AG04450 (cell line): ENCODE results near the gene ZNF518A. TPM values are rescaled to one million over a fixed set of nuclear protein-coding genes. Genes with fewer than 3 reads are reported as not detected.

Experiments used
- CTCF ChIA-PET: fragments of 300-600, 350-600 bp; formaldehyde crosslinking; extraction: SDS; loops from one replicate; lab custom pipeline; 2022; ENCODE audit warnings: antibody characterized with exemption, inconsistent platforms; lab: Charles Lee
- POLR2A ChIA-PET: fragments of 350-600 bp; formaldehyde crosslinking; extraction: SDS; loops from one replicate; lab custom pipeline; 2021; ENCODE audit warnings: antibody characterized with exemption, inconsistent platforms; lab: Yijun Ruan, JAX
- DNase-seq: peaks from one replicate; pipeline ENCODE4 v3.0.0-alpha.2; 2011; ENCODE audit warnings: low read depth, low spot score
- H3K27ac ChIP-seq: one replicate; pipeline ENCODE4 v1.5.1; 2012; ENCODE audit warnings: low read depth, low read length, control low read depth
- H3K27me3 ChIP-seq: one replicate; pipeline ENCODE4 v1.6.0; 2012; ENCODE audit warnings: low read length; ENCODE audit not compliant: control insufficient read depth, insufficient read depth
- H3K4me3 ChIP-seq: 2 replicates; pipeline ENCODE4 v1.5.1; 2011; ENCODE audit warnings: mild to moderate bottlenecking, low read depth, low read length, control low read depth
- H3K9me3 ChIP-seq: 2 replicates; pipeline ENCODE4 v1.5.1; 2012; ENCODE audit warnings: low read length; ENCODE audit not compliant: control insufficient read depth, insufficient read depth
- polyA minus RNA-seq: library from RNA; depleted of rRNA, polyadenylated mRNA; stranded (reverse); fragments of >200 nt; gene quantifications from 2 replicates; pipeline ENCODE4 v1.2.3, GENCODE V29; 2011; rRNA and poly(A)+ RNA removed
- polyA plus RNA-seq: library from polyadenylated mRNA; depleted of rRNA; stranded (reverse); fragments of >200 nt; gene quantifications from 2 replicates; pipeline ENCODE4 v1.2.3, GENCODE V29; 2011; rRNA removed
- TF ChIP-seq, protein P1 (sequence below): IDR thresholded peaks from 2 replicates; pipeline ENCODE4 v1.5.1; 2011; ENCODE audit warnings: low read depth, low read length, control low read depth, inconsistent platforms

The ZNF518A gene, protein sequence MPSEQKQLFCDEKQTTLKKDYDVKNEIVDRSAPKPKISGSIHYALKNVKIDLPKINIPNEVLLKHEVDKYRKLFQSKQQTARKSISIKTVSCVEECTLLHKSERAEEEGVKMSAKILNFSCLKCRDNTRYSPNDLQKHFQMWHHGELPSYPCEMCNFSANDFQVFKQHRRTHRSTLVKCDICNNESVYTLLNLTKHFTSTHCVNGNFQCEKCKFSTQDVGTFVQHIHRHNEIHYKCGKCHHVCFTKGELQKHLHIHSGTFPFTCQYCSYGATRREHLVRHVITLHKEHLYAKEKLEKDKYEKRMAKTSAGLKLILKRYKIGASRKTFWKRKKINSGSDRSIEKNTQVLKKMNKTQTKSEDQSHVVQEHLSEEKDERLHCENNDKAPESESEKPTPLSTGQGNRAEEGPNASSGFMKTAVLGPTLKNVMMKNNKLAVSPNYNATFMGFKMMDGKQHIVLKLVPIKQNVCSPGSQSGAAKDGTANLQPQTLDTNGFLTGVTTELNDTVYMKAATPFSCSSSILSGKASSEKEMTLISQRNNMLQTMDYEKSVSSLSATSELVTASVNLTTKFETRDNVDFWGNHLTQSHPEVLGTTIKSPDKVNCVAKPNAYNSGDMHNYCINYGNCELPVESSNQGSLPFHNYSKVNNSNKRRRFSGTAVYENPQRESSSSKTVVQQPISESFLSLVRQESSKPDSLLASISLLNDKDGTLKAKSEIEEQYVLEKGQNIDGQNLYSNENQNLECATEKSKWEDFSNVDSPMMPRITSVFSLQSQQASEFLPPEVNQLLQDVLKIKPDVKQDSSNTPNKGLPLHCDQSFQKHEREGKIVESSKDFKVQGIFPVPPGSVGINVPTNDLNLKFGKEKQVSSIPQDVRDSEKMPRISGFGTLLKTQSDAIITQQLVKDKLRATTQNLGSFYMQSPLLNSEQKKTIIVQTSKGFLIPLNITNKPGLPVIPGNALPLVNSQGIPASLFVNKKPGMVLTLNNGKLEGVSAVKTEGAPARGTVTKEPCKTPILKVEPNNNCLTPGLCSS (N-terminal part only)
- polyA plus RNA-seq (5.7 and 9.1 TPM in 2 replicates), polyA minus RNA-seq (4.7 and 9.9 TPM in 2 replicates)

DNA sequence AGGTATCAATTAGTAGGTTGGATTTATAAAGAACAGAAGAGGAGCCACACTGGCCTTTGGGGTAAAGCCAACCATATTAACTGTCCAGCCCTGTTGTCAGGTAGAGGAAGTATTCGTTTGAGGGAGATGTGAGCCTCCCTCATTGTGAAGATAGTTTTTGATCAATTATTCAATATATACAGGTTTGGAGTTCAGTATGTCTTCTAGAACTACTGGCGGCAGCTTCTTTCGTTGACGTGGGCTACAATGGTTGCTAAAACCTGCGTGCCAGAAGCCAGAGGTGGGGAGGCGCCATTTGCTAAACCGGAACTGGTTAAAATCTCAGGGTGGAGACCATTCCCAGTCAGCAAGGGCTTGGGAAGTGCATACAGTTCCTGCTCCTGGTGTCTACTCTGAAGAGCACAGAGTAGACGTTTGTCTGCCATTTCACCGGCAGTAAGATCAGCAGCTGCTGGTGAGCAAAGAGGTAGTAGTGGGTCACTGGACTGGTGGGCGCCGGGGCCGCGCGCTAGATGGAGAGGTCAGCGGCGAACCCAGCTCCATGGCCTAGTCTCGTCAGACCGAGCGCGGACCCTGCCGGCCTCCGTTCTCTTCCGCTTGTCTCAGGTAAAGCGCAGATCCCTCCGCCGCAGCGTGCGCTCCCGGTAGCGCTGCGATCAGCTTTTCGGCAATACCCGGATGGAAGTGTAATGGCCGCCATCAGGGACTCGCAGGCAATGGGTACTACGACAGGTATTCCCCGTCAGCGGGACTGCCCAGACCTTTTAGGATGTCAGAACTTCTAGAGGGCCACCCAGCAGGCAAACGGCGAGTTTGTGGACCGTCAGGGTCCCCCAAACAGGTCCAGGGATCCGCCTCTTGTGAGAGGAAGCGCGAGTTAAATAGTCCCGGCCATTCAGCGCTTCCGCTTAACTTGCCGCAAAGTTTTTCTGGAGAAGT lies at the start of gene ZNF518A:
ZNF518A (plus strand) TSS at position 911 of the 939 bp plus-strand sequence. CDS start 26,026 bp downstream, outside the sequence.
- POLR2A ChIA-PET = interaction anchor here (0.6 to 2.1 kb wide), 10 partner anchors 10 to 384 kb away, joined by 3 to 56 read pairs (median 5); partner anchors contain the start of genes CCNJ and TLL2
- Histone ChIP-seq H3K27ac (peak within 1 kb of the TSS; percentile 98), H3K9me3 (no peaks in the 10 kb centered on the region), H3K4me3 (peak within 1 kb of the TSS; percentile 80), H3K27me3 (no peaks in the 10 kb centered on the region)
- CTCF ChIA-PET = interaction anchor here (0.6 to 1.6 kb wide), 7 partner anchors 42 to 436 kb away, joined by 3 to 7 read pairs (median 4); partner anchors contain the start of gene TCTN3
- TF ChIP-seq, protein P1, sequence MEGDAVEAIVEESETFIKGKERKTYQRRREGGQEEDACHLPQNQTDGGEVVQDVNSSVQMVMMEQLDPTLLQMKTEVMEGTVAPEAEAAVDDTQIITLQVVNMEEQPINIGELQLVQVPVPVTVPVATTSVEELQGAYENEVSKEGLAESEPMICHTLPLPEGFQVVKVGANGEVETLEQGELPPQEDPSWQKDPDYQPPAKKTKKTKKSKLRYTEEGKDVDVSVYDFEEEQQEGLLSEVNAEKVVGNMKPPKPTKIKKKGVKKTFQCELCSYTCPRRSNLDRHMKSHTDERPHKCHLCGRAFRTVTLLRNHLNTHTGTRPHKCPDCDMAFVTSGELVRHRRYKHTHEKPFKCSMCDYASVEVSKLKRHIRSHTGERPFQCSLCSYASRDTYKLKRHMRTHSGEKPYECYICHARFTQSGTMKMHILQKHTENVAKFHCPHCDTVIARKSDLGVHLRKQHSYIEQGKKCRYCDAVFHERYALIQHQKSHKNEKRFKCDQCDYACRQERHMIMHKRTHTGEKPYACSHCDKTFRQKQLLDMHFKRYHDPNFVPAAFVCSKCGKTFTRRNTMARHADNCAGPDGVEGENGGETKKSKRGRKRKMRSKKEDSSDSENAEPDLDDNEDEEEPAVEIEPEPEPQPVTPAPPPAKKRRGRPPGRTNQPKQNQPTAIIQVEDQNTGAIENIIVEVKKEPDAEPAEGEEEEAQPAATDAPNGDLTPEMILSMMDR = no peak
- DNase-seq = peak; percentile 97

DNA sequence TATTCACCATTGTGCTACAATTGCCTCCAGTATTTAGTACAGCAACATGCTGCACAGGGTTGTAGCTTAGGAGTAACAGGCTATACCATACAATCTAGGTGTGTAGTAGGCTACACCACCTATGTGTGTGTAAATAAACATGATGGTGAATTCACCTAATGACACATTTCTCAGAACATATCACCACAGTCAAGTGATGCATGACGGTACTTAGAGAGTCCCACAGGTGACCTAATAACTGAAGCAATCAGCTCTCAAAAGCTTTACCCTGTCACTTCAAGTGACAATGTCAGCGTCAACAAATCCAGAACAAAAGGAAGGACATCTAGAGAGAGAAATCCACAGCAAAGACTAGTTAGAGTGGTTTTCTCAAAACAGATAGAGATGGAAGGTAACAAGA lies 47.9 kb upstream of the ZNF518A start:
- no peak for DNase-seq
- Histone ChIP-seq H3K9me3 (no peaks in the 10 kb centered on the region), H3K27ac (no peak overlapping the region), H3K4me3 (no peak overlapping the region), H3K27me3 (no peaks in the 10 kb centered on the region)
- TF ChIP-seq, protein P1 = no peak
- CTCF ChIA-PET = no interaction called here
- POLR2A ChIA-PET = no interaction called here

DNA sequence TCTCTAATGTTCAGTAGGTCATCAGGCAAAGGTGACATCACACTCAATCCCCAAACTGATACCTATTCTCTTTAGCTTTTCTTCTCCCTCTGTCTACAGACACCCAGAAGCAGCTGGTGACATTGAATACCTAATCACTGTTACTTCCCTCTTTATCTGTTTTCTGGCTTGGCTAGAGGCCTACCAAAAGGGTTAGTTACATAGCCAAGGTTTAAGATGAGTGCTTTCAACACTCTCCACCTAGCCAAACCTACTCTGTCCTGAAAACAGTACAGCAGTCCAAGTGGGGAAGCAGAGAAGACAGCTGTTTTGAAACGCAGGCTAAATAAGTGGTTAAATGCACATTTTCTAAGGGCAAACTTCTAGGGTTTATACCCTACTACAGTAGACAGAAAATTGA lies 47.3 kb upstream of the ZNF518A start:
- TF ChIP-seq, protein P1 = no peak
- Histone ChIP-seq H3K27me3 (no peaks in the 10 kb centered on the region), H3K4me3 (no peak overlapping the region), H3K27ac (no peak overlapping the region), H3K9me3 (no peaks in the 10 kb centered on the region)
- ChIA-PET CTCF (no interaction called here), POLR2A (interaction anchor here (1.3 kb wide), 1 partner anchor 47 kb away, joined by 6 read pairs; the partner anchor contains the start of gene ZNF518A)
- no peak for DNase-seq

DNA sequence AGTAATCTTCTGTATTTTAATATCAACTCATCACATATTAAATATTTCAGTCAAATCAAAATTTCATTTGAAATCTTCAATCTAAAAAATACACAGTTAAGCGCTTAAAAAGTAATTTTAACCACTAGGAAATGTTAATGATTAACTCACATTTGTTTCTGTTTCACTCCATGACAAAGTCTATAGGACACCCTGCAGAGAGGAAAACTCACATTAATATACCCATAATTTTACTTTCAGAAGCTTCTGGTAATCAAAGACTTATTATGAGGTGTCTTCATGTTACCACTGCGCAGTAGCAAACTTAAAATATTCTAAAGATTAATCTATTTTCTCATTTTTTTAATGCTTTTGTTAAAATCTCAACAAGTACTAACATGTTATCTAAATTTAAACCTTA lies 41.0 kb upstream of the ZNF518A start:
- H3K27ac ChIP-seq = no peak overlapping the region
- DNase-seq = no peak
- TF ChIP-seq, protein P1 = no peak
- H3K4me3 ChIP-seq = peak overlapping the region; percentile 83; the same call in 1 of the 2 replicates
- ChIA-PET CTCF (interaction anchor here (0.9 to 1.6 kb wide), 2 partner anchors 286 to 395 kb away, joined by 4 read pairs; partner anchors contain the start of gene TCTN3), POLR2A (interaction anchor here (1.7 to 3.1 kb wide), 3 partner anchors 35 to 45 kb away, joined by 6 to 56 read pairs (median 7); partner anchors contain the start of genes CCNJ and ZNF518A)
- H3K9me3 ChIP-seq = peaks cover 5% of the 10 kb centered on the region; the same call in 1 of the 2 replicates
- peaks cover 8% of the 10 kb centered on the region for H3K27me3 ChIP-seq
